Heart left ventricle (tissue), 16 donors: ENCODE results near the gene PTPN13. TPM values are rescaled to one million over a fixed set of nuclear protein-coding genes. Genes with fewer than 3 reads are reported as not detected.

Source experiments
- ATAC-seq, 4 donors: fragments of 200-7000 bp; cut with Tn5 transposase; one replicate each; pipeline ENCODE4 v1.9.1; 2020 to 2022; ENCODE audit warnings: moderate library complexity in 4 of 4, mild to moderate bottlenecking in 3 of 4, moderate number of reproducible peaks in 1 of 4
- DNase-seq, 5 donors: peaks; one replicate each; pipeline ENCODE4 v3.0.0-alpha.2; 2020
- H3K27ac ChIP-seq, 12 donors: fragments of 200-600 bp; sonication (generic) in 4 of 12; one replicate each; pipeline versions ENCODE4 v1.5.0 to v1.8.0; 2016 to 2022; ENCODE audit warnings: mild to moderate bottlenecking in 2 of 12
- H3K27me3 ChIP-seq, 9 donors: fragments of 200-600 bp; sonication (generic) in 2 of 9; one replicate each; pipeline versions ENCODE4 v1.5.1 to v1.8.0; 2016 to 2022; ENCODE audit warnings: mild to moderate bottlenecking in 3 of 9
- H3K36me3 ChIP-seq, 9 donors: fragments of 200-600 bp; sonication (generic) in 2 of 9; one replicate each; pipeline versions ENCODE4 v1.5.0 to v1.8.0; 2018 to 2022; ENCODE audit warnings: mild to moderate bottlenecking in 2 of 9
- H3K4me1 ChIP-seq, 12 donors: fragments of 200-600 bp; sonication (generic) in 4 of 12; one replicate each; pipeline versions ENCODE4 v1.5.0 to v1.8.0; 2016 to 2022; ENCODE audit warnings: mild to moderate bottlenecking in 3 of 12
- H3K4me3 ChIP-seq, 12 donors: fragments of 200-600 bp; sonication (generic) in 4 of 12; one replicate each; pipeline versions ENCODE4 v1.5.0 to v1.8.0; 2017 to 2022; ENCODE audit warnings: mild to moderate bottlenecking in 9 of 12, moderate library complexity in 4 of 12
- H3K9me3 ChIP-seq, 12 donors: fragments of 200-600 bp; sonication (generic) in 4 of 12; one replicate each; pipeline versions ENCODE4 v1.5.0 to v1.8.0; 2016 to 2022; ENCODE audit warnings: mild to moderate bottlenecking in 1 of 12
- POLR2A ChIP-seq, 2 donors: fragments of 450-650 bp; IDR thresholded peaks; one replicate each; pipeline ENCODE4 v1.6.1; 2017; ENCODE audit warnings: antibody characterized with exemption in 2 of 2, mild to moderate bottlenecking in 2 of 2, moderate library complexity in 2 of 2
- WGBS, 4 donors: extraction: QIAGEN DNeasy Blood & Tissue Kit in 2 of 4; methylation state at CpG; one replicate each; pipeline versions ENCODE4 v1.1.5 to v1.1.7; 2013 to 2018; 5-methylcytosine and 5-hydroxymethylcytosine counted together
- intact Hi-C, 10 donors: fragments of 100-400 bp; cut with DNase I; formaldehyde crosslinking; loops; one replicate each; pipeline versions ENCODE4 v1.11.1 to v1.14.2; 2022
- polyA plus RNA-seq, 2 donors: library from polyadenylated mRNA; stranded (reverse); fragments of 200-250 nt; gene quantifications; one replicate each; pipeline ENCODE4 v1.2.3, GENCODE V29; 2013
- total RNA-seq, 9 donors: library from RNA; depleted of rRNA in 2 of 9; stranded (reverse); fragments of >200 nt in 2 of 9; fragmentation: NEBNext Ultra II Directional in 3 of 9; extraction: Animal tissue kit (Norgen Biotek cat#: 25700) in 3 of 9; gene quantifications; one replicate each; pipeline versions ENCODE4 v1.1.0 to v1.2.4, GENCODE V29; 2016 to 2023
- TF ChIP-seq, protein P1 (sequence below), 12 donors: fragments of 200-600 bp; sonication (generic) in 4 of 12; IDR thresholded peaks; one replicate each; pipeline versions ENCODE4 v1.5.0 to v1.8.0; 2018 to 2022; ENCODE audit warnings: antibody characterized with exemption in 12 of 12, mild to moderate bottlenecking in 5 of 12
- donor health status: ischemic (EF 13 %, LVEDD 7.1; RV severe dilation, severe dysfunction).
- donor health status: healthy with polysubstance abuse.
- donor health status: DM: no; HTN: yes; CAD: no.
- donor health status: DM: no; HTN: no; CAD: no.
- donor health status: ischemic (EF 25% LVEDD 6.9; RV normal size, moderate dysfunction).
- donor health status: ischemic (EF 25% LVEDD 5.7; RV mildly dilated, moderate dysfunction).
- donor health status: healthy.
- donor health status: DM: yes; HTN: yes; CAD: no.
- donor health status: ischemic (EF 35%, LVEDD 5.7; RV mildly dilated, moderate dysfunction).
- donor health status: nonischemic (EF 11% LVEDD 7.7; RV severe dilation, severe dysfunction).
- donor health status: DM: yes; HTN: yes; CAD: no.
- donor health status: PGD.
- donor health status: ischemic (EF 29% LVEDD 5.4; RV normal size, mild dysfunction).
- donor health status: nonischemic (EF 23%, LVEDD 6.1; RV moderate dilation, normal function).

The PTPN13 gene
- total and polyA plus RNA-seq, 11 donors: 0.60 to 14.3 (median 3.6) TPM

DNA sequence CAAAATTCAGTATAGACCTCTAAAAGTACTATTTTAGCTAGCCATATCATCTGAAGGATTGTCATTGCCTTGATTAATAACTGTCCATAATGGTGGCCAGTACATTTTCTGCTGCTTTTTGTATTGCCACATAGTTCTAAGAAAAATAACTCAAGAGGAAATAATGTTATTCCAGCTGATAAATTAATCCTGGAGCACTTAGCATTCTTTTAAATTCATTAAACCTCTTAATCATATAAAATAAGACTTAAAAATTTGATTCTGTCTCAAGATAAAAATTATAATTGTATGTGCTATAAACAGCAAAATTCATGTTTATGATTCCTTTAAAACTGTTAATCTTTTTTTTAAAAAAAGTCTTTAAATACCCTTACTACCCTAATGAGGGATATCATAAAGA lies 12.7 kb downstream of the PTPN13 start:
- intact Hi-C loops: no loop called here
- ATAC-seq: no peak
- Histone ChIP-seq H3K36me3 (no peaks in the 10 kb centered on the region), H3K27me3 (no peaks in the 10 kb centered on the region), H3K9me3 (no peaks in the 10 kb centered on the region), H3K4me3 (no peak overlapping the region), H3K4me1 (no peaks in the 10 kb centered on the region), H3K27ac (no peak overlapping the region)
- DNase-seq: no peak
- no peak for TF ChIP-seq POLR2A (IDR thresholded peaks at IDR 0.05)
- TF ChIP-seq, protein P1, sequence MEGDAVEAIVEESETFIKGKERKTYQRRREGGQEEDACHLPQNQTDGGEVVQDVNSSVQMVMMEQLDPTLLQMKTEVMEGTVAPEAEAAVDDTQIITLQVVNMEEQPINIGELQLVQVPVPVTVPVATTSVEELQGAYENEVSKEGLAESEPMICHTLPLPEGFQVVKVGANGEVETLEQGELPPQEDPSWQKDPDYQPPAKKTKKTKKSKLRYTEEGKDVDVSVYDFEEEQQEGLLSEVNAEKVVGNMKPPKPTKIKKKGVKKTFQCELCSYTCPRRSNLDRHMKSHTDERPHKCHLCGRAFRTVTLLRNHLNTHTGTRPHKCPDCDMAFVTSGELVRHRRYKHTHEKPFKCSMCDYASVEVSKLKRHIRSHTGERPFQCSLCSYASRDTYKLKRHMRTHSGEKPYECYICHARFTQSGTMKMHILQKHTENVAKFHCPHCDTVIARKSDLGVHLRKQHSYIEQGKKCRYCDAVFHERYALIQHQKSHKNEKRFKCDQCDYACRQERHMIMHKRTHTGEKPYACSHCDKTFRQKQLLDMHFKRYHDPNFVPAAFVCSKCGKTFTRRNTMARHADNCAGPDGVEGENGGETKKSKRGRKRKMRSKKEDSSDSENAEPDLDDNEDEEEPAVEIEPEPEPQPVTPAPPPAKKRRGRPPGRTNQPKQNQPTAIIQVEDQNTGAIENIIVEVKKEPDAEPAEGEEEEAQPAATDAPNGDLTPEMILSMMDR (IDR thresholded peaks at IDR 0.05): no peak

DNA sequence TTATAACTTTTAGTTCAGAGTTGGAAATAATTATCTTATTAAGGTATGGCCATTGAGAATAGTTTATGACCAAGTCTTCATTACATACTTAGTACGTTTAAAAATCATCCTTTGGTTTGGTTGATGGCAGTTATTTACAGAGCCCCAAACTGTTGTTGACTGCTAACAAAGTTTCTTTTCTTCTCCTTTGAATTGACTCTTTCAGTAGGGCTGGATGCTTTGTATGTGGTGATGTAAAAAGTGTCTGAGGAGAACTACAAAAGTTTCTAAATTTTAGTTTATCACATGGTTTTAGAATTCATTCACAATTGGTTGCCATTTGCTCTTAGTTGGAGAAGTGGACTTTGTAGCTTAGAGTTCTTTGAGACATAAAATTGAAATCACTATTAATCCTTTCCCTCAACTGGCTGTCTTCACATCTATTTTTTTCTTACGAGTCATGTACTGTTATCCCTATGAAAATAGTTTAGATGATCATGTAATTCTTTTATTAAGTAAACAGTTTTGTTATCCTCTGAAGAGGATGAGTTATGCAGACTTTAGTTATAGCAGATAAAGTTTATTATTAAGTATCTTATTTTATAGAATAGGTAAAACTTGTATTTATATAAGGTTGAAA lies 14.8 kb downstream of the PTPN13 start:
- no peak for ATAC-seq
- 85 to 89% (median 87%) methylated on average over 2 of the region's 2 CpGs for WGBS, 4 donors

DNA sequence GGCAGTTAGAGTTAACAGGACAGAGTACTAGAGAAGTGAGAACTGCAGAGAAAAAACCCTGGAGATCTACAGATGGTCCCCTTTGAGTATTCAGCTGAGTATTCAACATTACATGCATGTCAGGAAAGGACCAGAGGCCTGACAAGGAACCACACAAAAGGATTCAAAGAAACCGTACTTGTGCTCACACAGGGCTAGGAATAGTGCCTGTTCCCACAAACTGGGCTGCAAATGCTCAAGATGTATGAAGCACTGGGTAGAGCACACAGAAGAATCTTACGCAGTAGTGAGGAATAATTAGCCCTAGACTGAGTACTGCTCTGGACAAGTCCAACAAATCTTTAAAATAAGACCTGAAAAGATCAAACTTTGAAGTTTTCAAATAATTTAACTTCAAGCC lies 17.6 kb downstream of the PTPN13 start:
- 83 to 92% (median 89%) methylated on average over 2 of the region's 2 CpGs for WGBS, 4 donors
- no peak for TF ChIP-seq POLR2A (IDR thresholded peaks at IDR 0.05)
- TF ChIP-seq, protein P1 (IDR thresholded peaks at IDR 0.05): no peak
- intact Hi-C loops: no loop called here
- H3K27ac ChIP-seq: no peak overlapping the region
- H3K4me1 ChIP-seq: no peaks in the 10 kb centered on the region
- no peaks in the 10 kb centered on the region for H3K27me3 ChIP-seq
- no peaks in the 10 kb centered on the region for H3K36me3 ChIP-seq
- H3K9me3 ChIP-seq: no peaks in the 10 kb centered on the region
- ATAC-seq: no peak
- DNase-seq: no peak
- H3K4me3 ChIP-seq: no peak overlapping the region

More for the DNA sequence above, 14.8 kb downstream of the PTPN13 start:
- intact Hi-C loops: no loop called here
- TF ChIP-seq, protein P1 (IDR thresholded peaks at IDR 0.05): no peak
- no peak for TF ChIP-seq POLR2A (IDR thresholded peaks at IDR 0.05)
- Histone ChIP-seq H3K27ac (no peak overlapping the region), H3K4me1 (no peaks in the 10 kb centered on the region), H3K36me3 (no peaks in the 10 kb centered on the region), H3K9me3 (no peaks in the 10 kb centered on the region), H3K4me3 (no peak overlapping the region), H3K27me3 (no peaks in the 10 kb centered on the region)
- DNase-seq: no peak

DNA sequence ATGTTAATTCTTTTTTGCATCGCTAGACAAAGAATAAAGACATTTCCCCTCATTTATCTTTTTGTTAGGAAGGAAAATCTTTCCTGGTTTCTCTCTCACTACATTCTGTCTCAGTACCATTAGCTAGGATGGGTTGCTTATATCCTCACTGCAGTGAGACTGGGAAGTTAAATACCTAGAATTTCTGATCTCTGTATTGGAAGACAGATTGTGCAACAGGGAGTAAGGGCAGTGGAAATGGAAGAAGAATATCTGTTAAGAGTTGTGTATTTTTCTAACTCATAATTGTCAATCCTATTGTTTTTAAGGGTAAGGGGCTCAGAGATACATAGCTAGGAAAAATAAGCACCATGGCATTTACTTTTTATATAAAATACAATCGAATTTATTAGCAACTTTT lies 19.6 kb downstream of the PTPN13 start:
- ATAC-seq: no peak

More for the DNA sequence above, 19.6 kb downstream of the PTPN13 start:
- intact Hi-C loops: no loop called here
- H3K36me3 ChIP-seq: no peaks in the 10 kb centered on the region
- H3K4me3 ChIP-seq: no peak overlapping the region
- H3K27ac ChIP-seq: no peak overlapping the region
- TF ChIP-seq, protein P1 (IDR thresholded peaks at IDR 0.05): no peak
- no peak for TF ChIP-seq POLR2A (IDR thresholded peaks at IDR 0.05)
- DNase-seq: no peak
- peaks cover 0 to 5% (median 0%) of the 10 kb centered on the region in 12 donors for H3K9me3 ChIP-seq
- H3K27me3 ChIP-seq: no peaks in the 10 kb centered on the region
- no peaks in the 10 kb centered on the region for H3K4me1 ChIP-seq
- 78 to 87% (median 80%) methylated on average over 2 of the region's 2 CpGs for WGBS, 4 donors
